GM12875 (cell line): Measurements from ENCODE around the gene CRYBG2.

Experiments
- H3K4me3 ChIP-seq: one replicate; pipeline ENCODE4 v1.5.1; 2011; ENCODE audit warnings: low read depth, low read length, control low read depth
- TF ChIP-seq, protein P1 (sequence below): IDR thresholded peaks from 2 replicates; pipeline ENCODE4 v1.5.1; 2011; ENCODE audit warnings: low read depth, mild to moderate bottlenecking, control low read depth, inconsistent platforms, low read length, moderate library complexity, borderline replicate concordance; ENCODE audit not compliant: insufficient read depth

The CRYBG2 gene

GRCh38 chr1:26306290-26307229, 47.4 kb downstream of the CRYBG2 start, which contains the start of gene UBXN11:
Gene UBXN11, minus strand, starts transcription at chr1:26306636. Its CDS starts 3,753 bp downstream, at chr1:26302883.
- TF ChIP-seq, protein P1, sequence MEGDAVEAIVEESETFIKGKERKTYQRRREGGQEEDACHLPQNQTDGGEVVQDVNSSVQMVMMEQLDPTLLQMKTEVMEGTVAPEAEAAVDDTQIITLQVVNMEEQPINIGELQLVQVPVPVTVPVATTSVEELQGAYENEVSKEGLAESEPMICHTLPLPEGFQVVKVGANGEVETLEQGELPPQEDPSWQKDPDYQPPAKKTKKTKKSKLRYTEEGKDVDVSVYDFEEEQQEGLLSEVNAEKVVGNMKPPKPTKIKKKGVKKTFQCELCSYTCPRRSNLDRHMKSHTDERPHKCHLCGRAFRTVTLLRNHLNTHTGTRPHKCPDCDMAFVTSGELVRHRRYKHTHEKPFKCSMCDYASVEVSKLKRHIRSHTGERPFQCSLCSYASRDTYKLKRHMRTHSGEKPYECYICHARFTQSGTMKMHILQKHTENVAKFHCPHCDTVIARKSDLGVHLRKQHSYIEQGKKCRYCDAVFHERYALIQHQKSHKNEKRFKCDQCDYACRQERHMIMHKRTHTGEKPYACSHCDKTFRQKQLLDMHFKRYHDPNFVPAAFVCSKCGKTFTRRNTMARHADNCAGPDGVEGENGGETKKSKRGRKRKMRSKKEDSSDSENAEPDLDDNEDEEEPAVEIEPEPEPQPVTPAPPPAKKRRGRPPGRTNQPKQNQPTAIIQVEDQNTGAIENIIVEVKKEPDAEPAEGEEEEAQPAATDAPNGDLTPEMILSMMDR = no peak
- peak within 1 kb of the TSS; percentile 68 for H3K4me3 ChIP-seq

- peak overlapping the region; percentile 68 for H3K4me3 ChIP-seq
- TF ChIP-seq, protein P1 = no peak
These were observed 48.2 kb downstream of the CRYBG2 start for GRCh38 chr1:26305667-26306289.

- H3K4me3 ChIP-seq = no peak overlapping the region
- TF ChIP-seq, protein P1 = no peak
These were observed 51.1 kb downstream of the CRYBG2 start for GRCh38 chr1:26302733-26303405.

DNA sequence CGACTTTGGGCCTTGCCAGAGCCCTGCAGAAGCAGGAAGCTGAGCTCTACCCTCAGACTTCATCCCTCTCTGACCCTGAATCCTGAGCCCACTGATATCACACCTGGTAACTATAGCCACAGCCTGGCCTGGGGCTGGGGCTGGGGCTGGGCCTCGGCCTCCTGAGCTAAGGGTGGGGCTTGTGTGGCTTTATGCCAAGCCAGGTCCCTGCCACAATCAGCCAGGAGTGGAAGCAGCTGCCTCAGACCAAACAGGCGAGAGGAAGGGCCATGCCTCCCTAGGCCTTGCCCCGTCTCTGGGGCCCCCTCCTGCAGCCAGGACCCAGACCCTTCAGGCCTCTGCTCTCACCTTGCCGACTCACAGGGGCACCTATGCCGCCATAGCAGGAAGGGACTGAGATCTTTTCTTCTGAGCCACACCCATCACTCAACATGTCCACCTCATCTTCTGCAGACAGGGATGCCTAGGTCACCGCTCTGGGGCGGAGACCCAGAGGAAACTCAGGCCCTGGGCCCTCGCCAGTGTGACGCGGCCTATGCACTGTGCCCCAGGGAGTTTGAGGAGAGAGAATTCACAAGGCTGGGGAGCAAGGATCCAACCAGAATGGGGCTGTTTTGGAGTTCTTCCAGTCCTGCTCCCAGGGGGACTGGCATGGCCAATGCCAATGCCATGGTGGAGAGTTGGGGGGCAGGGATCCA, 53.2 kb downstream of the CRYBG2 start:
- TF ChIP-seq, protein P1 = no peak

DNA sequence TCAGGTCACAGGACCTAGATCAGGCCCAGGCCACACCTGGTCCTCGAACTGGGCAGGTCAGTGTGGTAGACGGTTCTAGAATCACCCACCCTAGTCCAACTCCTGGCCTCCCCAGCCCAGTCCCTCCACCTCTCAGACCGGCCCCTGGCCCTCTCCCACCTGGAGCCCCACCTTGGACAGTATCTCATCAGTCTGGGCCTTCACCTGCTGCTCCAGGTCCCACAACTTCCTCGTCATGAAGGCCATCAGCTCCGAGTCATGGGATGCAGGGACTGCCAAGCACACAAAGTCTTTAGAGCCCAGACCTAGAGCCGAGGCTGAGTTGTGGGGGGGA, 56.2 kb downstream of the CRYBG2 start:
- H3K4me3 ChIP-seq = no peak overlapping the region
- TF ChIP-seq, protein P1 = no peak

More for the DNA sequence above, 53.2 kb downstream of the CRYBG2 start:
- H3K4me3 ChIP-seq = no peak overlapping the region

- TF ChIP-seq, protein P1 = no peak
- H3K4me3 ChIP-seq = no peak overlapping the region
These were observed 56.7 kb downstream of the CRYBG2 start for GRCh38 chr1:26297057-26297790.
